Esophagus muscularis mucosa (tissue), 4 donors: ENCODE data around the gene TSPAN6. TPM values are rescaled to one million over a fixed set of nuclear protein-coding genes. Genes with fewer than 3 reads are reported as not detected.

Source experiments
- DNase-seq: peaks from one replicate; pipeline ENCODE4 v3.0.0-alpha.2; 2017; ENCODE audit errors: extremely low spot score
- H3K27ac ChIP-seq, 4 donors: fragments of 200-600 bp; sonication (generic); replicated peaks in 1 of 4; 1 replicate in 3 of 4; 2 replicates in 1 of 4; pipeline ENCODE4 v1.5.1; 2016 to 2019; ENCODE audit warnings: mild to moderate bottlenecking in 1 of 4
- H3K27me3 ChIP-seq, 4 donors: fragments of 200-600 bp; sonication (generic); one replicate each; pipeline versions ENCODE4 v1.5.1 to v1.6.0; 2016 to 2019
- H3K36me3 ChIP-seq, 4 donors: fragments of 200-600 bp; sonication (generic); one replicate each; pipeline ENCODE4 v1.5.1; 2016 to 2019
- H3K4me1 ChIP-seq, 4 donors: fragments of 200-600 bp; sonication (generic); one replicate each; pipeline ENCODE4 v1.5.1; 2016 to 2019
- H3K4me3 ChIP-seq, 4 donors: fragments of 200-600 bp; sonication (generic); 1 replicate in 2 of 4; 2 replicates in 2 of 4; pipeline ENCODE4 v1.5.1; 2016 to 2019; ENCODE audit warnings: mild to moderate bottlenecking in 4 of 4, moderate library complexity in 1 of 4
- H3K9me3 ChIP-seq, 4 donors: fragments of 200-600 bp; sonication (generic); 1 replicate in 3 of 4; 2 replicates in 1 of 4; pipeline ENCODE4 v1.5.1; 2016 to 2019
- CTCF ChIP-seq, 3 experiments: fragments of 200-600 bp in 2 of 3; fragments of 450-650 bp in 1 of 3; sonication (generic) in 2 of 3; IDR thresholded peaks; one replicate each; pipeline ENCODE4 v1.5.1; 2017 to 2019; ENCODE audit warnings: antibody characterized with exemption in 3 of 3, mild to moderate bottlenecking in 2 of 3, moderate library complexity in 1 of 3
- EP300 ChIP-seq: sonication (generic); formaldehyde crosslinking; IDR thresholded peaks from one replicate; pipeline ENCODE4 v1.6.1; 2017; ENCODE audit warnings: antibody characterized with exemption
- POLR2A ChIP-seq: fragments of 450-650 bp; IDR thresholded peaks from one replicate; pipeline ENCODE4 v1.6.1; 2017; ENCODE audit warnings: antibody characterized with exemption, moderate library complexity, mild to moderate bottlenecking, low read depth
- POLR2AphosphoS5 ChIP-seq, 2 donors: sonication (generic); formaldehyde crosslinking; IDR thresholded peaks; one replicate each; pipeline ENCODE4 v1.6.1; 2017; ENCODE audit warnings: antibody characterized with exemption in 2 of 2
- WGBS: methylation state at CpG from one replicate; pipeline ENCODE4 v1.1.5; 2018; 5-methylcytosine and 5-hydroxymethylcytosine counted together
- intact Hi-C: fragments of 100-400 bp; cut with DNase I; formaldehyde crosslinking; loops from one replicate; pipeline ENCODE4 v1.15.1; 2023
- total RNA-seq, 4 donors: library from RNA; depleted of rRNA; stranded (reverse); fragments of >200 nt; gene quantifications; one replicate each; pipeline versions ENCODE4 v1.1.0 to v1.2.1, GENCODE V29; 2016

TSPAN6 gene
- total RNA-seq, 4 donors from 2014 or later, result 5.4 to 8.3 (median 6.8) TPM

GRCh38 chrX:100681599-100681998 is 45.0 kb upstream of the TSPAN6 start:
- TF ChIP-seq POLR2A (no peak), POLR2AphosphoS5 (IDR thresholded peaks at IDR 0.05) (no peak), EP300 (no peak)
- Histone ChIP-seq H3K27ac (no peak overlapping the region), H3K4me1 (peaks cover 0 to 17% (median 8%) of the 10 kb centered on the region in 4 donors), H3K27me3 (no peaks in the 10 kb centered on the region), H3K36me3 (peaks cover 0 to 12% (median 0%) of the 10 kb centered on the region in 4 donors), H3K4me3 (no peak overlapping the region), H3K9me3 (no peaks in the 10 kb centered on the region)
- DNase-seq, result no peak
- intact Hi-C loops, result no loop called here
- WGBS, result 65% methylated on average over 3 of the region's 3 CpGs

DNA sequence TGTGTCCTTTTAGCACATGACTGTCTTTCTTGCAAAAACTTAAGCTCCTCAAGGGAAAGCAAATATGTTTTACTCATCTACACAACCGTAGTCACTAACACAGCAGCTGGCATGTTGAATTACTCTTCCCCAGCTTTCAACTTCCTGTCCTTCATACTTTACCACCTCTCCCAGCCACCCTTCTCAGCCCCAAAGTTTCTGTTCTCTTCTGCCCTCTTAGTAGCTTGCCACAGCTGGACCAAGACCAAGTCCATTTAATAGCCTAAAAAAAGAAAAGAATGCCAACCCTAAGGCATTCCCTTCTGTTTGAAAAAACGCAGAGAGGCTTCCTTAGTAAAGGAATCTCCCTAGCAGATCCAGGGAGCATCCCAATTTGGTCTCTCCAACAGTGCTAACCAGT is 44.1 kb upstream of the TSPAN6 start:
- Histone ChIP-seq H3K36me3 (peaks cover 0 to 12% (median 0%) of the 10 kb centered on the region in 4 donors), H3K27me3 (no peaks in the 10 kb centered on the region), H3K27ac (no peak overlapping the region), H3K9me3 (no peaks in the 10 kb centered on the region), H3K4me1 (peaks cover 0 to 14% (median 8%) of the 10 kb centered on the region in 4 donors), H3K4me3 (no peak overlapping the region)
- 38% methylated on average over 2 of the region's 2 CpGs for WGBS
- TF ChIP-seq POLR2A (no peak), POLR2AphosphoS5 (IDR thresholded peaks at IDR 0.05) (no peak)
- intact Hi-C loops, result no loop called here
- DNase-seq, result no peak

- WGBS, result 42% methylated on average over 5 of the region's 5 CpGs
- peaks cover 0 to 10% (median 6%) of the 10 kb centered on the region in 4 donors for H3K4me1 ChIP-seq
- H3K4me3 ChIP-seq, result no peak overlapping the region
- intact Hi-C loops, result no loop called here
- H3K9me3 ChIP-seq, result no peaks in the 10 kb centered on the region
- TF ChIP-seq EP300 (no peak), POLR2AphosphoS5 (IDR thresholded peaks at IDR 0.05) (no peak), CTCF (IDR thresholded peaks at IDR 0.05) (no peak), POLR2A (no peak)
- H3K36me3 ChIP-seq, result peaks cover 0 to 12% (median 0%) of the 10 kb centered on the region in 4 donors
- no peaks in the 10 kb centered on the region for H3K27me3 ChIP-seq
- no peak for DNase-seq
- H3K27ac ChIP-seq, result no peak overlapping the region
Measured at GRCh38 chrX:100677611-100678181, 41.1 kb upstream of the TSPAN6 start.

- peaks cover 0 to 7% (median 2%) of the 10 kb centered on the region in 4 donors for H3K36me3 ChIP-seq
- intact Hi-C loops, result no loop called here
- H3K9me3 ChIP-seq, result no peaks in the 10 kb centered on the region
- no peak overlapping the region for H3K4me3 ChIP-seq
- peaks cover 0 to 10% (median 0%) of the 10 kb centered on the region in 4 donors for H3K4me1 ChIP-seq
- TF ChIP-seq EP300 (no peak), POLR2AphosphoS5 (IDR thresholded peaks at IDR 0.05) (no peak), CTCF (IDR thresholded peaks at IDR 0.05) (no peak), POLR2A (no peak)
- WGBS, result 57% methylated on average over 2 of the region's 2 CpGs
- H3K27ac ChIP-seq, result no peak overlapping the region
- H3K27me3 ChIP-seq, result no peaks in the 10 kb centered on the region
- no peak for DNase-seq
Measured at GRCh38 chrX:100674705-100675104, 38.1 kb upstream of the TSPAN6 start.

DNA sequence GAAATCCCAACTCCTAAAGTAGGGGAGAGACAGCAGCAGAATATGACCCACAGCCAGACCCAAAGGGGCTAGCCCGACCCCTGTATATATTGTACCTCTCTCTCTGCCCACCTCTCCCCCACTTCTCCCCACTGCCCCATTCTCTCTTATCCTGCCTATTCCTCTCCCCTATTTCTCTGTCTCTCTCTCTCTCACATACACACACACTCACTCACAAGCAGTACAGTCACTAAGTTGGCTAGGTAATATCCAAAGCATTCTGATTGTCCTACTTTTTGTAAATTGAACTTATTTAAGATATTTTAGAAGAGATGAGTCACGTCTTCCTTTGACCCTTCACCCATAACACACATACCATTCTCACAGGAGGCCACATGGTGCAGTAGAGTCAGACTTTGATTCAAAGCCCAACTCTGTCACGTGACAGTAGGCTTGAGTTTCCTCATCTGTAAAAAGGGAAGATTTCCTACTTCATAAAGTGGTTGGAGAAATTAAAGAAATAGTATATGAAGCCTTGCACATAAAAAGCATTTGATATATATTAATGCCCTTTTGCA is 36.9 kb upstream of the TSPAN6 start:
- intact Hi-C loops, result no loop called here
- Histone ChIP-seq H3K27me3 (no peaks in the 10 kb centered on the region), H3K4me3 (no peak overlapping the region), H3K9me3 (no peaks in the 10 kb centered on the region), H3K4me1 (peaks cover 0 to 10% (median 0%) of the 10 kb centered on the region in 4 donors), H3K27ac (no peak overlapping the region), H3K36me3 (peaks cover 0 to 5% (median 2%) of the 10 kb centered on the region in 4 donors)
- TF ChIP-seq EP300, result no peak
- TF ChIP-seq POLR2AphosphoS5 (IDR thresholded peaks at IDR 0.05), result no peak
- no peak for TF ChIP-seq CTCF (IDR thresholded peaks at IDR 0.05)
- no peak for TF ChIP-seq POLR2A
- DNase-seq, result no peak
- WGBS, result 49% methylated on average over 3 of the region's 3 CpGs
